ENCODE measurements around the gene C1orf174. TPM values are rescaled to one million over a fixed set of nuclear protein-coding genes. Genes with fewer than 3 reads are reported as not detected.

Gene C1orf174
- 27.0 TPM for total RNA-seq (2013)
- polyA plus RNA-seq (10 to 100 TPM; 19.1 to 46.0 (median 21.3) TPM), polyA minus RNA-seq (16.6 and 29.7 TPM in 2 replicates), total RNA-seq (3.2 to 17.4 (median 11.4) reads per million in 11 experiments)

- H3K27ac Mint-ChIP-seq = peak within 1 kb of the TSS; percentile 98 to 100 (median 100)
- Histone ChIP-seq H3K4me3 (replicated peaks in 1 of 3; ENCODE audit: low read depth in 2 of 3, low read length in 3 of 3) (peak within 1 kb of the TSS; percentile 59 to 97 (median 89)), H3K9ac (ENCODE audit: insufficient read depth, low read length, poor library complexity, severe bottlenecking) (peak within 1 kb of the TSS; percentile 85), H3K27ac (ENCODE audit: low read depth in 1 of 2, low read length in 2 of 2) (peak within 1 kb of the TSS; percentile 94 to 98), H3K79me2 (ENCODE audit: insufficient read depth, low read length) (peaks cover 46% of the 10 kb centered on the region), H3K36me3 (replicated peaks in 1 of 2; ENCODE audit: control insufficient read depth in 1 of 2, insufficient read depth in 2 of 2, low read length in 2 of 2) (peaks cover 8 to 13% of the 10 kb centered on the region in 2 donors), H2AFZ (ENCODE audit: insufficient read depth, low read depth, low read length, poor library complexity, severe bottlenecking) (peak within 1 kb of the TSS; percentile 94), H3K4me2 (replicated peaks; ENCODE audit: extremely low read depth, low read length, poor library complexity, severe bottlenecking) (peak within 1 kb of the TSS; percentile 75), H3K27me3 (ENCODE audit: control insufficient read depth in 2 of 2, insufficient read depth in 2 of 2, low read length in 2 of 2) (no peaks in the 10 kb centered on the region), H3K9me3 (replicated peaks in 1 of 2; ENCODE audit: control insufficient read depth in 1 of 2, insufficient read depth in 1 of 2, low read length in 2 of 2) (peaks cover 5 to 10% of the 10 kb centered on the region in 2 donors), H4K20me1 (ENCODE audit: insufficient read depth, low read length) (peaks cover 25% of the 10 kb centered on the region), H3K4me1 (ENCODE audit: control insufficient read depth in 1 of 2, insufficient read depth in 2 of 2, low read length in 2 of 2) (peaks cover 10 to 23% of the 10 kb centered on the region in 2 donors)
- H3K27me3 Mint-ChIP-seq (ENCODE audit: low read depth in 3 of 3) = peaks cover 0 to 4% (median 1%) of the 10 kb centered on the region in 3 donors
- H3K36me3 Mint-ChIP-seq = peaks cover 21 to 28% of the 10 kb centered on the region in 2 donors
- peaks cover 7 to 13% (median 11%) of the 10 kb centered on the region in 7 donors for H3K9me3 Mint-ChIP-seq
- H3K4me1 Mint-ChIP-seq = peaks cover 28% of the 10 kb centered on the region
- peak within 1 kb of the TSS; percentile 86 to 94 for H3K4me3 Mint-ChIP-seq
- 0% methylated on average over 43 of the region's 58 CpGs for WGBS (ENCODE audit: insufficient coverage)
- intact Hi-C loops (cut with micrococcal nuclease) = loop anchor here (1.0 to 10.0 kb wide), 5 partner anchors 44 to 276 kb away; partner anchors contain the start of genes SMIM1 (in 2 of the 2), CEP104 (in 1 of the 2), DFFB (in 1 of the 2) and TPRG1L (in 1 of the 2)
- TF ChIP-seq CTCF (IDR thresholded peaks at IDR 0.05) = no peak
- peak; percentile 95 to 97 (median 96) for DNase-seq
Observed at GRCh38 chr1:3900150-3900968, at the start of gene C1orf174. TSS of gene C1orf174 (minus strand) at chr1:3900272. CDS start at chr1:3900186, 86 bp downstream.

DNA sequence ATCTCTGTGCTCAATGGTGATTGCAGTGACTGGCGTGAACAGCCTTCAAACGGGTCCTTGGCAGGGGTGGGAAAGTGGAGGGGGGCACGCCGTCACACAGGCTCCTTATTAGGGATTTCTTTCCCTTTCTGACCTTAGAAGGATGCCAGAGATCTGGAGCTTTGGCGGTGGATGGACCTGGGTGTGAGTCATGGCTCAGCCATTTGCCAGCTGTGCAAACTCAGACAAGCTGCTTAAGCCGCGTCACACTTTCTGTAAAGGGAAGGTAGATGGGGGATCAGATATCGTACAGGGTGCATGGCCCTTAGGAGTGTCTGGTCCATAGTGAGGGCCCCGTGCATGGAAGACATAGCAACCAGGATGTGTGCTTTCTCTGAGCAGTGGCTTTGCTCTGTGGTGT is 48.3 kb upstream of the C1orf174 start:
- H3K36me3 Mint-ChIP-seq = no peaks in the 10 kb centered on the region
- Histone ChIP-seq H3K79me2 (ENCODE audit: insufficient read depth, low read length) (no peaks in the 10 kb centered on the region), H3K27ac (ENCODE audit: low read depth in 1 of 2, low read length in 2 of 2) (no peak overlapping the region), H3K4me1 (ENCODE audit: control insufficient read depth in 1 of 2, insufficient read depth in 2 of 2, low read length in 2 of 2) (no peaks in the 10 kb centered on the region), H3K9ac (ENCODE audit: insufficient read depth, low read length, poor library complexity, severe bottlenecking) (no peak overlapping the region), H3K36me3 (replicated peaks in 1 of 2; ENCODE audit: control insufficient read depth in 1 of 2, insufficient read depth in 2 of 2, low read length in 2 of 2) (no peaks in the 10 kb centered on the region), H2AFZ (ENCODE audit: insufficient read depth, low read depth, low read length, poor library complexity, severe bottlenecking) (no peak overlapping the region), H3K9me3 (replicated peaks in 1 of 2; ENCODE audit: control insufficient read depth in 1 of 2, insufficient read depth in 1 of 2, low read length in 2 of 2) (no peaks in the 10 kb centered on the region), H3K27me3 (ENCODE audit: control insufficient read depth in 2 of 2, insufficient read depth in 2 of 2, low read length in 2 of 2) (no peaks in the 10 kb centered on the region), H4K20me1 (ENCODE audit: insufficient read depth, low read length) (no peaks in the 10 kb centered on the region), H3K4me3 (replicated peaks in 1 of 3; ENCODE audit: low read depth in 2 of 3, low read length in 3 of 3) (no peak overlapping the region), H3K4me2 (replicated peaks; ENCODE audit: extremely low read depth, low read length, poor library complexity, severe bottlenecking) (no peak overlapping the region)
- TF ChIP-seq CTCF (IDR thresholded peaks at IDR 0.05) = no peak
- H3K4me3 Mint-ChIP-seq = no peak overlapping the region
- peaks cover 7 to 14% (median 10%) of the 10 kb centered on the region in 3 donors for H3K27me3 Mint-ChIP-seq (ENCODE audit: low read depth in 3 of 3)
- no peak for DNase-seq
- WGBS (ENCODE audit: insufficient coverage) = 87% methylated on average over 7 of the region's 9 CpGs
- H3K4me1 Mint-ChIP-seq = no peaks in the 10 kb centered on the region
- peaks cover 0 to 9% (median 0%) of the 10 kb centered on the region in 7 donors for H3K9me3 Mint-ChIP-seq
- intact Hi-C loops (cut with micrococcal nuclease) = no loop called here
- no peak overlapping the region for H3K27ac Mint-ChIP-seq
